Gastroesophageal sphincter (tissue), 4 donors: Measurements from ENCODE around the gene MYADML2. TPM values are rescaled to one million over a fixed set of nuclear protein-coding genes. Genes with fewer than 3 reads are reported as not detected.

Experiments used
- ATAC-seq: fragments of 150-250 bp; one replicate; pipeline ENCODE4 v1.9.1; 2016; ENCODE audit warnings: mild to moderate bottlenecking, moderate library complexity
- H3K27ac ChIP-seq, 4 donors: fragments of 200-600 bp; sonication (generic) in 3 of 4; 1 replicate in 3 of 4; 2 replicates in 1 of 4; pipeline ENCODE4 v1.5.1; 2016 to 2019
- H3K27me3 ChIP-seq: fragments of 200-600 bp; sonication (generic); one replicate; pipeline ENCODE4 v1.5.1; 2019
- H3K36me3 ChIP-seq, 2 donors: fragments of 200-600 bp; sonication (generic); one replicate each; pipeline ENCODE4 v1.5.1; 2019; ENCODE audit warnings: control low read depth in 1 of 2
- H3K4me1 ChIP-seq, 3 donors: fragments of 200-600 bp; sonication (generic); 1 replicate in 2 of 3; 2 replicates in 1 of 3; pipeline ENCODE4 v1.5.1; 2016 to 2019; ENCODE audit warnings: control low read depth in 2 of 3
- H3K4me3 ChIP-seq, 2 donors: fragments of 200-600 bp; sonication (generic); one replicate each; pipeline ENCODE4 v1.5.1; 2019; ENCODE audit warnings: mild to moderate bottlenecking in 1 of 2, moderate library complexity in 1 of 2
- H3K9me3 ChIP-seq, 3 donors: fragments of 200-600 bp; sonication (generic); one replicate each; pipeline ENCODE4 v1.5.1; 2017 to 2019; ENCODE audit warnings: control low read depth in 2 of 3
- EP300 ChIP-seq: sonication (generic); formaldehyde crosslinking; IDR thresholded peaks from one replicate; pipeline ENCODE4 v1.6.1; 2017; ENCODE audit warnings: antibody characterized with exemption, mild to moderate bottlenecking
- POLR2A ChIP-seq, 2 donors: fragments of 450-650 bp; IDR thresholded peaks; one replicate each; pipeline ENCODE4 v1.6.1; 2017; ENCODE audit warnings: antibody characterized with exemption in 2 of 2, mild to moderate bottlenecking in 2 of 2, moderate library complexity in 1 of 2
- POLR2AphosphoS5 ChIP-seq: sonication (generic); formaldehyde crosslinking; IDR thresholded peaks from one replicate; pipeline ENCODE4 v1.6.1; 2017; ENCODE audit warnings: antibody characterized with exemption
- WGBS, 2 donors: methylation state at CpG; one replicate each; pipeline ENCODE4 v1.1.5; 2018; ENCODE audit warnings: low coverage in 1 of 2; 5-methylcytosine and 5-hydroxymethylcytosine counted together
- total RNA-seq, 4 donors: library from RNA; depleted of rRNA; stranded (reverse); fragments of >200 nt; gene quantifications; one replicate each; pipeline ENCODE4 v1.1.0, GENCODE V29; 2016
- TF ChIP-seq, protein P1 (sequence below), 4 experiments: fragments of 200-600 bp in 2 of 4; fragments of 450-650 bp in 2 of 4; sonication (generic) in 1 of 4; IDR thresholded peaks; one replicate each; pipeline ENCODE4 v1.5.1; 2017 to 2019; ENCODE audit warnings: antibody characterized with exemption in 4 of 4, mild to moderate bottlenecking in 2 of 4, moderate library complexity in 2 of 4

MYADML2 gene
- total RNA-seq, 4 donors from 2014 or later = not detected

DNA sequence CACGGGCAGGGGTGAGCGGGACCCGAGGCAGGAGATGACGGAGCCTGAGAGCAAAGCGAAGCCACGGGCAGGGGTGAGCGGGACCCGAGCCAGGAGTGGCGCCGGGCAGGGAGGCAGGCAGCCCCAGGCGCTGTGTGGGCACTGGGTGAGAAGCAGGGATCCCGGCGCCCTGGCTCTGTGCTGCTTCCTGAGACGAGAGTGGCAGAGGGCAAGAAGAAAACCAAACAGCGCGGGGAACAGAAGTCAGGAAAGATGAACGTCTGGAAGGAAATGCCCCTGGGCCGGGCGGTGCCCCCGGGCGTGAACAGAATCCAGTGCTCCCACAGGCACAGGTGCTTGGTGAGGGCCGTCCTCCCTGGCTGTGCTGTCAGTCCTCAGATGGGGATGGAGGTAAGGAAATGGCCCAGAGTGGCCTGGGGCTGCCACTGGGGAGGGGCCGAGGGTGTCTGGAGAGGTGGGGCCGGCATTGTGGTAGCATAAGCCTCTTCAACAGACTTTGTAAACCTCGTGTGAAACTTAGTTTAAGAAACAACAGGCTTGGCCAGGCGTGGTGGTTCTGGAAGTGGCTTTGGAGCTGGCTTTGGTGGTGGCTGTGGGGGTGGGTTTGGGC is 40.2 kb upstream of the MYADML2 start:
- WGBS, 2 donors = 81 to 92% methylated on average over 16 to 18 of the region's 26 CpGs
- Histone ChIP-seq H3K4me3 (no peak overlapping the region), H3K4me1 (peaks cover 0 to 14% (median 12%) of the 10 kb centered on the region in 3 donors), H3K36me3 (peaks cover 0 to 65% of the 10 kb centered on the region in 2 donors), H3K9me3 (no peaks in the 10 kb centered on the region), H3K27me3 (no peaks in the 10 kb centered on the region), H3K27ac (no peak overlapping the region)
- TF ChIP-seq POLR2A (IDR thresholded peaks at IDR 0.05) (no peak), EP300 (no peak), POLR2AphosphoS5 (no peak)
- TF ChIP-seq, protein P1, sequence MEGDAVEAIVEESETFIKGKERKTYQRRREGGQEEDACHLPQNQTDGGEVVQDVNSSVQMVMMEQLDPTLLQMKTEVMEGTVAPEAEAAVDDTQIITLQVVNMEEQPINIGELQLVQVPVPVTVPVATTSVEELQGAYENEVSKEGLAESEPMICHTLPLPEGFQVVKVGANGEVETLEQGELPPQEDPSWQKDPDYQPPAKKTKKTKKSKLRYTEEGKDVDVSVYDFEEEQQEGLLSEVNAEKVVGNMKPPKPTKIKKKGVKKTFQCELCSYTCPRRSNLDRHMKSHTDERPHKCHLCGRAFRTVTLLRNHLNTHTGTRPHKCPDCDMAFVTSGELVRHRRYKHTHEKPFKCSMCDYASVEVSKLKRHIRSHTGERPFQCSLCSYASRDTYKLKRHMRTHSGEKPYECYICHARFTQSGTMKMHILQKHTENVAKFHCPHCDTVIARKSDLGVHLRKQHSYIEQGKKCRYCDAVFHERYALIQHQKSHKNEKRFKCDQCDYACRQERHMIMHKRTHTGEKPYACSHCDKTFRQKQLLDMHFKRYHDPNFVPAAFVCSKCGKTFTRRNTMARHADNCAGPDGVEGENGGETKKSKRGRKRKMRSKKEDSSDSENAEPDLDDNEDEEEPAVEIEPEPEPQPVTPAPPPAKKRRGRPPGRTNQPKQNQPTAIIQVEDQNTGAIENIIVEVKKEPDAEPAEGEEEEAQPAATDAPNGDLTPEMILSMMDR (IDR thresholded peaks at IDR 0.05) = no peak
- no peak for ATAC-seq

DNA sequence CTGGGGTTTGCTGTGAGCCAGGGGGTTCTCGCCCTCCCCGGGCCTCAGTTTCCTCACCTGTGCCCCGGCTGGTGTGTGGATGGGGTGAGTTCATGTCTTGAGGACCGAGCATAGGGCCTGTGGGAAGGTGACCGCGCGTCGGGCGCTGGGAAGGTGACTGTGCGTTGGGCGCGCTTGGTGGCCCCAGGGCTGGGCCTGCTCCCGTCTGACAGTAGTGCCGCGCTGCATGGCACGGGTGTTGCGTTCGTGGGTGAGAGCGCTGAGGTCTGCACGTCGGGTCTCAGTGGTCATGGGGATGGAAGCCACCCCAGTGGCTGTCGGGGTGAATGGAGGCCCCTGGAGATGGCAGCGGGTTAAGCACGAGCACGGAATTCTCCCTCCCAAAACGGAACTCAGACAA is 39.6 kb upstream of the MYADML2 start:
- TF ChIP-seq, protein P1 (IDR thresholded peaks at IDR 0.05) = no peak
- no peak for TF ChIP-seq POLR2A (IDR thresholded peaks at IDR 0.05)
- TF ChIP-seq POLR2AphosphoS5 = no peak
- no peak for TF ChIP-seq EP300
- no peaks in the 10 kb centered on the region for H3K27me3 ChIP-seq
- no peak for ATAC-seq
- peaks cover 0 to 8% (median 6%) of the 10 kb centered on the region in 3 donors for H3K4me1 ChIP-seq
- no peak overlapping the region for H3K4me3 ChIP-seq
- no peak overlapping the region for H3K27ac ChIP-seq
- WGBS, 2 donors = 88% methylated on average over 2 of the region's 26 CpGs; no CpG with 5 or more reads in 1 of the 2 donors
- peaks cover 0 to 71% of the 10 kb centered on the region in 2 donors for H3K36me3 ChIP-seq
- no peaks in the 10 kb centered on the region for H3K9me3 ChIP-seq

DNA sequence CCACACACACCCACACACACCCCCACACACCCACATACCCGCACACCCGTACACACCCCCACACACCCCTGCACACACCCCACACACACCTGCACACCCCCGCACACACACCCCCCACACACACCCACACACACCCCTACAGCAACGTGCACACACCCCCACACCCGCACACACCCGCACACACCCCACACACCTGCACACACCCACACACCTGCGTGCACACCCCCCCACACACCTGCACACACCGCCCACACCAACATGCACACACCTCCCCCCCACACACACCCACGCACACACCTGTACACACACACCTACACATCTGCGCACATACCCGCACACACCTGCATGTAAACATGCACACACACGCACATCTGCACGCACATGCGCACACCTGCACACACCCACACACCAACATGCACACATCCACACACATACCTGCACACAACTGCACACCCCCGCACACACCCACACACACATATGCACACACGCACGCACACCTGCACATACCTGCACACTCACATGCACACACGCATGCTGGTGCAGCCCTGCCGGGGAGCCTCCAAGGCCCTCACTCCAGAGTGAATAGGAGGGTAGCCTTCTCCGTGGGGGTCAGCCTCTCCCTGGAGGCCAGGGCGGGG is 37.9 kb upstream of the MYADML2 start:
- 90 to 96% methylated on average over 4 to 12 of the region's 21 CpGs for WGBS, 2 donors
- H3K27me3 ChIP-seq = no peaks in the 10 kb centered on the region
- no peak for ATAC-seq

DNA sequence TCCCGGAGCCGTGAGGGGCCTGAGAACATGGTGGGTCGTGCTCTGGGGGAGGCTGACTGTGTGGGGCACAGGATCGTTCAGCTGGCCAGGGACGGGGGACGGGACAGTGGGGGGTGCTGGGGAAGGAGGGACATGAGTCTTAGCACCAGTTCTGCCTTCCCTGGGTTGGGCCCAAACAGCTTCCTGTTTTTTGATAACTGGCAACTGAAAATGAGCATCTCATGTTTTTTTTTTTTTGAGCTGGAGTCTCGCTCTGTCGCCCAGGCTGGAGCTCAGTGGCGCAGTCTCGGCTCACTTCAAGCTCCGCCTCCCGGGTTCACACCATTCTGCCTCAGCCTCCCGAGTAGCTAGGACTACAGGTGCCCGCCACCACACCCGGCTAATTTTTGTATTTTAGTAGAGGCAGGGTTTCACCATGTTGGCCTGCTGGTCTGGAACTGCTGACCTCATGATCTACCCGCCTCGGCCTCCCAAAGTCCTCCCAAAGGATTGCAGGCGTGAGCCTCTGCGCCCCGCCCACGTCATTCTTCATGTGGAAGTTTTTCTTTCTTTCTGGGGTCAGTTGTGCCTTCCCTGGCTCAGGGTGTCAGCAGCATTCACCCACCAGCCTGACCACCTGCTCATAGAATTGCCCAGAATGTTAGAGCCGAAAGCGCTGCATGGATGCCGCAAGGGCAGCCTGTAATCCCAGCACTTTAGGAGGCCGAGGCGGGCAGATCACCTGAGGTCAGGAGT is 36.8 kb upstream of the MYADML2 start:
- 97 to 100% methylated on average over 1 to 17 of the region's 26 CpGs for WGBS, 2 donors
- TF ChIP-seq, protein P1 (IDR thresholded peaks at IDR 0.05) = no peak
- TF ChIP-seq POLR2AphosphoS5 = no peak
- TF ChIP-seq POLR2A (IDR thresholded peaks at IDR 0.05) = no peak
- no peak for TF ChIP-seq EP300
- Histone ChIP-seq H3K27ac (no peak overlapping the region), H3K27me3 (no peaks in the 10 kb centered on the region), H3K4me3 (no peak overlapping the region), H3K4me1 (peaks cover 0 to 4% (median 0%) of the 10 kb centered on the region in 3 donors), H3K36me3 (peaks cover 0 to 83% of the 10 kb centered on the region in 2 donors), H3K9me3 (no peaks in the 10 kb centered on the region)
- ATAC-seq = no peak

More for the DNA sequence above, 37.9 kb upstream of the MYADML2 start:
- Histone ChIP-seq H3K4me1 (no peaks in the 10 kb centered on the region), H3K27ac (no peak overlapping the region), H3K4me3 (no peak overlapping the region), H3K9me3 (no peaks in the 10 kb centered on the region), H3K36me3 (peaks cover 0 to 82% of the 10 kb centered on the region in 2 donors)
- TF ChIP-seq POLR2AphosphoS5 (no peak), EP300 (no peak), POLR2A (IDR thresholded peaks at IDR 0.05) (no peak)
- TF ChIP-seq, protein P1 (IDR thresholded peaks at IDR 0.05) = no peak
